Activated CD4-positive, alpha-beta T cell treated with anti-CD3 and anti-CD28 coated beads, Interleukin-2, amount 50 U/mL, for 48 hours (primary cell): ENCODE measurements around the gene ZNF595.
"Not testable (repeated sequence)": the region's sequence is repeated elsewhere in the genome, so short reads cannot be mapped to it uniquely, and the experiment has no call there.

Experiments used
- DNase-seq, 2 experiments: peaks; one replicate each; pipeline ENCODE4 v3.0.0-alpha.2; 2020

The ZNF595 gene

DNA sequence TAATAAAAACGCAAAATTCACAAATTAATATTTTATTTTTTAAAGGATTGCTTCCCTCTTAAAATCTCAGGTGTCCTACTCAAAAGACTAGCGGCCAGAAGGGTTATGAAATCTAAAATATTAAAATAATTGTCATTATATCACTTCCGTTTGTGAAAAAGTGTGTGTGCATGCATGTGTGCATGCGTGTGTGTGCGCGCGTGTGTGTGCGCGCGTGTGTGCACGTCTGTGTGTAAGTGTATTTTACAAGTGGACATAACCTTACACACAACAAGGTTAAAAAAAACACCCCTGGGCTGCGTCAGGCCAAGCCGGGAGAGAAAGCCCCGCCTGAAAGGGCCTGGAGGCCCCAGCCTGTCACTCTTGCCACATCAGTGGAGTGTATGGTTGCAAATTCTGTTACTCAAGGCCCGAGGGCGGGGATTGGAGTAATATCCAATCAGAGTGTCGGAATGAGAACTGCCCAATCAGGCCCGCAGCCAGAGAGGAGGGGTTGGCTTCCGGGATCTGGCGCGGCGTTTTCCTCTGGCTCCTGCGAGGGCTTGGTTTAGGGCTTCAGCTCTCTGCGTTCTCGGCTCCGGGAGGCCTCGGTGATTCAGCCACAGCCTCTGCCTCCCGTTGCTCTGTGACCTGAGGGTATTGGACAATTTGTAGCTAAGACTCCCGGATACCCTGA lies at the start of gene ZNF595:
Gene ZNF595, plus strand, starts transcription at position 518 of the 676 bp plus-strand sequence. CDS start 168 bp downstream, outside the sequence.
- DNase-seq = peak in 1 of 2 experiments; percentile 8

DNA sequence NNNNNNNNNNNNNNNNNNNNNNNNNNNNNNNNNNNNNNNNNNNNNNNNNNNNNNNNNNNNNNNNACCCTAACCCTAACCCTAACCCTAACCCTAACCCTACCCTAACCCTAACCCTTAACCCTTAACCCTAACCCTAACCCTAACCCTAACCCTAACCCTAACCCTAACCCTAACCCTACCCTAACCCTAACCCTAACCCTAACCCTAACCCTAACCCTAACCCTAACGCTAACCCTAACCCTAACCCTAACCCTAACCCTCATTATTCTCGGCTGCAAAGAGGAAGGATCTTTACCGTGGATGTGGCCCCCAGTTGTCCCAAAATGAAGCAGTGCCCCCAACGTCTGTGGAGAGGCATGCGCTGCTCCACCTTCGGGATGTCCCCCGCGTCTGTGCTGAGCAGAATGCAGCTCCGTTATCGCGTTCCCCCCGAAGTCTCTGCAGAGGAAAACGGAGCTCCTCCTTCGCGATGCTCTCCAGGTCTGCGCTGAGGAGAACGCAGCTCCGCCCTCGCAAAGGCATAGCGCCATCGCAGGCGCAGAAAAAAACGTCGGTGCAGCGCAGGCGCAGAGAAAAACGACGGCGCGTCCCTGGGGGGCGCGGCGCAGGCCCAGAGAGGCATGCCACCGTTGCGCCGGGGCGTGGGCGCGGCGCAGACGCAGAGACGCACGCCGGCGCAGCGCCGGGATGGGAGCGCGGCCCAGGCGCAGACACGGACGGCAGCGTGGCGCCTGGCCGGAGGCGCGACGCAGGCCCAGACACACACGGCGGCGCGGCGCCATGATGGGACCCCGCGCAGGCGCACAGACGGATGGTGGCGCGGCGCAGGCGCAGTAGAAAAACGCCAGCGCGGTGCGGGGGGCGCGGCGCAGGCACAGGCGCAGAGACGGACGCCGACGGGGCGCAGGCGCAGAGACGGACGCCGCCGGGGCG lies 42.9 kb upstream of the ZNF595 start:
- not testable (repeated sequence) for DNase-seq

- not testable (repeated sequence) for DNase-seq
These were observed 41.9 kb upstream of the ZNF595 start for GRCh38 chr4:11095-11815.

- peak; percentile 38 to 46 for DNase-seq
These were observed 41.2 kb upstream of the ZNF595 start for GRCh38 chr4:11816-12417.

DNA sequence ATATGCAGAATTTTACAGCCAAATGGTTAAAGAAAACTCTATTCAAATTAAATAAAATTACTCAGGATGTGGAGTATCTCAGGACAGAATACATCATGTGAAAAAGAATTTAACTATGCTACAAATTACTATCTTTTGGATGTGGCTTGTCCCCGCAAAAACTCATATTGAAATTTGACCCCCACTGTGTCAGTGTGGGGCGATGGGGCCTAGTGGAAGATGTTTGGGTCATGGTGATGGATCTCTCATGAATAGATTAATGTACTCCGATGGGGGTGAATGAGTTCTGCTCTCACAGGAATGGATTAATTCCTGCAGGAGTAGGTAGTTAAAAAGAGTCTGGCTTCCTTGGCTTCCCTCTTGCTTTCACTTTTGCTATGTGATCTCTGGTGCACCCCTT lies 35.0 kb upstream of the ZNF595 start:
- DNase-seq = not testable (repeated sequence)

DNA sequence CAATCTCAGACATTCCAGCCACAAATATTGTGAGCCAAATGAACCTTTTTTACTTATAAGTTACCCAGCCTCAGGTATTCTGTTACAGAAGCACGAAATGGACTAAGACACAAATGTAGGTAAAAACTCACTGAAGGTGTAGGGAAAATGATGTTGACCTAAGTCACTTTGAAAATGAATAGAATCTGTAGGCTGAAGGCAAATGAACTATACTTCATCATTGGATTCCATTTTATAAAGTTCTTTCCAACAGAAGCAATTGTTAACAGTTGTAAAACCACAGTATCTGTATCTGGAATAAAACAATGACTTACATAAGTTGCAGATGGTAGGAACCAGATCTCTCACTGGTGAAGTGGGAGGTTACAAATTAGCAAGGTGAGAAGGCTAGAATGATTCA lies 34.5 kb upstream of the ZNF595 start:
- DNase-seq = not testable (repeated sequence)

GRCh38 chr4:22882-23281 lies 30.2 kb upstream of the ZNF595 start:
- not testable (repeated sequence) for DNase-seq

DNA sequence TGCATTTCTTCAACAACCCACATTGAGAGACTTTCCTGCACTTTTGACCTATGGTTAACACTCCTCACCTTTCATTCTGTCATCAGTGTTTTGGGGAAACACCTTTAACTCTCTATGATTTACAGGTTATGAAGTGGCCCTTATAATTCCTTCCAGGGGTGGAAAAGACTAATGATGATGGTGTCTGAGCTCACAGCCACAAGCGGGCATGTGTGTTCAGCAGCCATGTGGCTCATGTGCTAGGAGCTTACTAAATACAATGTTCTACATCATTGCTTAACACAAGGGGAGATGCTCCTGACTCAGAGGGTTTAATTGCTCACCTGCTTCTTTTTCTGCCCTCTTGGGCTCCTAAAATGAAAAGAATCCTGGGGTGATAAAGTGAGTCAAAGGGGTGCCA lies 28.8 kb upstream of the ZNF595 start:
- not testable (repeated sequence) for DNase-seq

- not testable (repeated sequence) for DNase-seq
These were observed 25.6 kb upstream of the ZNF595 start for GRCh38 chr4:27501-27900.

DNA sequence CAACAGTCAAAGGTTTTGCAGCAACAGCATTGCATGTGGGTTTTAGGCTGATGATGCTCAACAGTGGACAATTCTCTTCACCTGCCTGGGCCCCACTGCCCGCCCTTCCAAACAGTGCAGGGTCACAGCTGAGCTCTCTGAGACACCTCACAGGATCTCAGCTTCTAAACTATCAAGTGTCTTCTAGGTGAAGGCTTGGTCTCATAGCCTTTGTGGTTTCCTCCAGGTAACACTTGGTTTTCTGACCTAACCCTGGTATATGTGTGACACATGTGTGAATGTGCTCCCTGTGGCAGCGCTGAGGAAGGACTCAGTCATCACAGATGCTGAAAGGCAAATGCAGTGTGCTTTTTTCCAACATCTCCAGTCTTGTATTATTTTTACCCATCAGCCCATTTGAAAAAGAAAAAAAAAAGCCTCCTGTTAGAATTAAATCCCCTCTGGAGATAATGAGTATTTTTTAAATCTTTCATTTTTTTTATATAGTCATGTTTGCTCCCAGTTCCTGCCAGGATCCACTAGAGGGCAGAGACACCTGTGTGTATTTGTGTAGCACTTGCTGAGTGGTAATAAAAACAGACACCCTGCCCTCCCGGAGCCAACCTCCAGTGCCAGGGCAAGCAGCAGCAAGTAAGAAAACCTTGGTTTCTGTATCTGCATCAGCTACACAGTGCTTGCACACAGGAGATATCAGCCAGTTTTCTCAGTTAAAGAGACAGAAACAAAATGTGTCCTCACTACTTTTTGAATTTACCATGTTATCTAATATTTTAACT lies 24.2 kb upstream of the ZNF595 start:
- peak; percentile 10 to 11 for DNase-seq

DNA sequence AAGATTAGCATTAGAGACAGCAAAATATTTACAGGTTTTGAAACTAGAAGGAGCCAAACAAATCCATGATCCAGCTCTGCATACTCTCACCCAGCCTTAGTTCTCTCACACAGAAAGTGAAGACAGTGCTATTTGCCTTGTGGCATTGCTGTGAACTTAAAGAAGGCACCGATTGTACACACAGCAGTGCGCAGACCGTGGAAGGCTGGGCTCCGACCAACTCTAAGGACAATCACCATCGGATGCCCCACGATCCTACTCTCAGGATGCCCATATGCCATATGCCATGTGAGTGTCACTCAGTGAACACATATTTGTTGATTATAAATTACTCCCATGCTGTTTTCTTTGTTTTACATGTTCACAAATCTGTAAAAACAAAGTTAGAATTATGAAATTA lies 19.8 kb upstream of the ZNF595 start:
- not testable (repeated sequence) for DNase-seq

- not testable (repeated sequence) for DNase-seq
These were observed 16.3 kb upstream of the ZNF595 start for GRCh38 chr4:36559-37415.

GRCh38 chr4:38202-38601 lies 14.9 kb upstream of the ZNF595 start:
- DNase-seq = not testable (repeated sequence)

- not testable (repeated sequence) for DNase-seq
These were observed 9.7 kb upstream of the ZNF595 start for GRCh38 chr4:43375-43774.

DNA sequence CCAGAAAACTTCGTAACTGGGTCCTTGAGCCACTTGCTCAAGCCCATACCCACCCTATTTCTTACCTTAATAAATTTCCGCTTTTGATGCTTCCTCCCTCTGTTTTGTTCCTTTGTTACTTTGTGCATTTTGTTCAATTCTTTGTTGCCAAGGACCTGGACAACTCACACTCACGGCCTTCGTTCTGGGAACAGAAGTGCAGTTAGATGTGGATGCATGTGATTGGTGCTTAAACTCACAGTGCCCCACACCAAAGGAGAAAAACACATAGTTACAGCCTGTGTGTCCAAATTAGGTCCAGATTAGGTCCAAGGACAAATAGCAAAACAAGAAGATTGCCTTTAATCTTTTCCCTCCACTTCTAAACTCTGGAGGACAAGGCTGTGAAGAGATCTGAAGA lies 1.9 kb upstream of the ZNF595 start:
- DNase-seq = not testable (repeated sequence)

- DNase-seq = peak in 1 of 2 experiments; percentile 17
These were observed 1.4 kb upstream of the ZNF595 start for GRCh38 chr4:51655-52277.

DNA sequence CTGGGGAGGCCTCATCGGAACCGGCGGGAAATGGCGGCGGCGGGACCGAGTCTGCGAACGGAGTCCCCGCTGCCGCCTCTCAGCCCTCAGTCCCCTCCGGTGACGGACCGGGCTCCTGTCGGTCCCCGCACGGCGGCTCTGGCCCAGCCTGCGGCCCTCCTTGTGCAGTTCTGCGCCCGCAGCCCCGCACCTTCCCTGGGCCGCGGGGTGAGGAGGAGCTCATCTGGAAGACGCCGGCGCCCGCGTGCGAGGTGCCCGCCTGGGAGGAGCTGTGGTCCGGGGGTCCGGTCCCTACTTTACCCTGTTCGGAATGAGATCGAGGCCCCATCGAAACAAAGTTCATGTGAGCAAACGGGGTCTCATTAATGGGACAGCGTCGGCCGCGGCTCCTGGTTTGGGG lies 400 bp downstream of the ZNF595 start:
- not testable (repeated sequence) for DNase-seq

DNA sequence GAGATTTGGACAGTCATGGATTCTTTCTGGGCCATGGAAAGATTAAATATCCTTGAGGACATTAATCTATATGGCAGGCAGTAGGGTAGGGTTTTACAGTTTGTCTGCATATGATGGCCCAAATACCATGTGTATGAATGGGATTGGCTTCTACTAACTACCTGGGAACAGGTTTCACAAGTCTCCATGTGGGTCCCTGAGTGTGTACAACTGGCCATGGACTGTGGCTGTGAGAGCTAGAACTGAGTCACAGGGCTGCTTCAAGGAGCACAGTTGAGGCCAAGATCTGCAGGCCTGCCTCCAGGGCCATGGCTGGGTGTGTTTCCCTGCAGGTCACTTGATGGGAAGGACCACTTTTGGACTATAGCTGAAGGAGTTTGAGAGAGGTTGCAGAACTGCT lies 11.6 kb downstream of the ZNF595 start:
- DNase-seq = not testable (repeated sequence)

DNA sequence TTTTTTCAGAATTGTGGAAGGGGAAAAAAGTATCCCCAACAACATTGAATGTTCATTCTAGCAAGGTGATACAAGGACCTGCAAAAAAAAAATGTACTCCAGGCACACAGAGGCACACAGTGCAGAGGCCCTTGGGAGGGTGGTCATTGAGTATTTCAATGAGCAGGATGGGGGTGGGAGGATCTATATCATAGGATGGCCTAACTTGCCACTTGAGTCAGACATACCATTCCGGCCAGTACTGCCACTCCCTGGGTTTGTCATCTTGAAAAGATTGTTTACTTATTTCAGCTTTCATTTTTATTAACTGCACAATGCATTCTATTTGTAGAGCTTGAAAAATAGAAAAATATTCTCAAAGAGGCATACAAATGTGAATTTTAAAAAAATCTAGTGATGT lies 18.7 kb downstream of the ZNF595 start:
- DNase-seq = no peak

GRCh38 chr4:85951-86350 lies 32.8 kb downstream of the ZNF595 start:
- no peak for DNase-seq
